Right hindlimb (tissue), 1 donor: Measurements from ENCODE around the gene NSFL1C.
"Not testable (repeated sequence)": the region's sequence is repeated elsewhere in the genome, so short reads cannot be mapped to it uniquely, and the experiment has no call there.

Experiments
- DNase-seq: peaks from one replicate; pipeline ENCODE4 v3.0.0-alpha.2; 2018

The NSFL1C gene

GRCh38 chr20:1420066-1420465 is 46.6 kb downstream of the NSFL1C start:
- DNase-seq = no peak

- DNase-seq = no peak
Observed at GRCh38 chr20:1418350-1418749, 48.3 kb downstream of the NSFL1C start.

GRCh38 chr20:1417790-1418189 is 48.9 kb downstream of the NSFL1C start:
- DNase-seq = no peak

- DNase-seq = no peak
Observed at GRCh38 chr20:1417273-1417672, 49.4 kb downstream of the NSFL1C start.

GRCh38 chr20:1415667-1416468 is 50.8 kb downstream of the NSFL1C start:
- no peak for DNase-seq

- no peak for DNase-seq
Observed at GRCh38 chr20:1414982-1415381, 51.7 kb downstream of the NSFL1C start.

- DNase-seq = no peak
Observed at GRCh38 chr20:1405801-1406200, 60.8 kb downstream of the NSFL1C start.

- no peak for DNase-seq
Observed at GRCh38 chr20:1403624-1404023, 63.0 kb downstream of the NSFL1C start.

- no peak for DNase-seq
Observed at GRCh38 chr20:1402149-1402548, 64.5 kb downstream of the NSFL1C start.

- no peak for DNase-seq
Observed at GRCh38 chr20:1401451-1401907, 65.2 kb downstream of the NSFL1C start.

GRCh38 chr20:1399678-1400366 is 66.8 kb downstream of the NSFL1C start:
- not testable (repeated sequence) for DNase-seq

GRCh38 chr20:1398185-1398584 is 68.5 kb downstream of the NSFL1C start:
- not testable (repeated sequence) for DNase-seq

GRCh38 chr20:1397710-1398109 is 68.9 kb downstream of the NSFL1C start:
- no peak for DNase-seq

- DNase-seq = no peak
Observed at GRCh38 chr20:1396702-1397101, 69.9 kb downstream of the NSFL1C start.

- no peak for DNase-seq
Observed at GRCh38 chr20:1396264-1396663, 70.4 kb downstream of the NSFL1C start.

- DNase-seq = no peak
Observed at GRCh38 chr20:1394686-1395085, 72.0 kb downstream of the NSFL1C start.

GRCh38 chr20:1393507-1393882 is 73.2 kb downstream of the NSFL1C start:
- no peak for DNase-seq

- DNase-seq = peak; percentile 95
Observed at GRCh38 chr20:1392693-1393506, 73.7 kb downstream of the NSFL1C start, which contains the start of gene FKBP1A. TSS of gene FKBP1A (minus strand) at chr20:1393054. CDS start at chr20:1392998, 56 bp downstream.

GRCh38 chr20:1392443-1392692 is 74.3 kb downstream of the NSFL1C start:
- DNase-seq = no peak
